ENCODE results near the gene SSBP4.

SSBP4 gene

GRCh38 chr19:18396471-18397241 is 22.5 kb upstream of the SSBP4 start:
- TF ChIP-seq CTCF (IDR thresholded peaks at IDR 0.05; ENCODE audit: insufficient read depth, low read length, poor library complexity, severe bottlenecking): no peak
- no peak for TF ChIP-seq EZH2phosphoT487 (conservative IDR thresholded peaks at IDR 0.05; ENCODE audit: low read length)
- Histone ChIP-seq H3K27me3 (ENCODE audit: low read length) (no peaks in the 10 kb centered on the region; the same call in 1 of the 2 replicates), H3F3A (ENCODE audit: insufficient read depth) (no peaks in the 10 kb centered on the region), H3K9me3 (ENCODE audit: insufficient read depth, low read length) (no peaks in the 10 kb centered on the region), H3K27ac (ENCODE audit: low read depth, low read length) (no peak overlapping the region), H3K36me3 (ENCODE audit: low read length) (no peaks in the 10 kb centered on the region), H3K4me3 (ENCODE audit: insufficient read depth, low read length, poor library complexity, severe bottlenecking) (no peak overlapping the region), H3K9ac (ENCODE audit: low read length) (no peak overlapping the region; the same call in 1 of the 2 replicates), H4K20me1 (ENCODE audit: low read depth, low read length) (no peaks in the 10 kb centered on the region), H3K79me2 (ENCODE audit: insufficient read depth, low read length) (no peaks in the 10 kb centered on the region), H3K4me2 (ENCODE audit: low read depth, low read length, poor library complexity, severe bottlenecking) (peak overlapping the region; percentile 22), H3K9me2 (replicated peaks; ENCODE audit: insufficient read depth, low read length) (no peaks in the 10 kb centered on the region), H2AFZ (ENCODE audit: low read depth, low read length, severe bottlenecking) (no peak overlapping the region)

GRCh38 chr19:18397242-18398202 is 21.7 kb upstream of the SSBP4 start, which contains the start of gene LRRC25:
Gene LRRC25 (minus strand): TSS chr19:18397622. CDS start chr19:18396963, 659 bp downstream.
- no peaks in the 10 kb centered on the region; the same call in 1 of the 2 replicates for H3K27me3 ChIP-seq (ENCODE audit: low read length)
- no peaks in the 10 kb centered on the region for H3K79me2 ChIP-seq (ENCODE audit: insufficient read depth, low read length)
- H3K27ac ChIP-seq (ENCODE audit: low read depth, low read length): no peak within 1 kb of the TSS
- no peak within 1 kb of the TSS for H2AFZ ChIP-seq (ENCODE audit: low read depth, low read length, severe bottlenecking)
- TF ChIP-seq EZH2phosphoT487 (conservative IDR thresholded peaks at IDR 0.05; ENCODE audit: low read length) (no peak), CTCF (IDR thresholded peaks at IDR 0.05; ENCODE audit: insufficient read depth, low read length, poor library complexity, severe bottlenecking) (no peak)
- no peaks in the 10 kb centered on the region for H3K36me3 ChIP-seq (ENCODE audit: low read length)
- peaks cover 3% of the 10 kb centered on the region for H3F3A ChIP-seq (ENCODE audit: insufficient read depth)
- no peaks in the 10 kb centered on the region for H4K20me1 ChIP-seq (ENCODE audit: low read depth, low read length)
- no peak within 1 kb of the TSS; the same call in 1 of the 2 replicates for H3K9ac ChIP-seq (ENCODE audit: low read length)
- no peaks in the 10 kb centered on the region for H3K9me2 ChIP-seq (replicated peaks; ENCODE audit: insufficient read depth, low read length)
- no peak within 1 kb of the TSS for H3K4me3 ChIP-seq (ENCODE audit: insufficient read depth, low read length, poor library complexity, severe bottlenecking)
- no peaks in the 10 kb centered on the region for H3K9me3 ChIP-seq (ENCODE audit: insufficient read depth, low read length)
- peak within 1 kb of the TSS; percentile 22 for H3K4me2 ChIP-seq (ENCODE audit: low read depth, low read length, poor library complexity, severe bottlenecking)

GRCh38 chr19:18399008-18399407 is 20.2 kb upstream of the SSBP4 start:
- Histone ChIP-seq H2AFZ (ENCODE audit: low read depth, low read length, severe bottlenecking) (no peak overlapping the region), H3K27ac (ENCODE audit: low read depth, low read length) (no peak overlapping the region), H3F3A (ENCODE audit: insufficient read depth) (peaks cover 8% of the 10 kb centered on the region), H3K4me3 (ENCODE audit: insufficient read depth, low read length, poor library complexity, severe bottlenecking) (no peak overlapping the region), H3K36me3 (ENCODE audit: low read length) (no peaks in the 10 kb centered on the region), H3K27me3 (ENCODE audit: low read length) (no peaks in the 10 kb centered on the region; the same call in 1 of the 2 replicates), H3K4me2 (ENCODE audit: low read depth, low read length, poor library complexity, severe bottlenecking) (no peak overlapping the region), H4K20me1 (ENCODE audit: low read depth, low read length) (no peaks in the 10 kb centered on the region), H3K9me3 (ENCODE audit: insufficient read depth, low read length) (no peaks in the 10 kb centered on the region), H3K9me2 (replicated peaks; ENCODE audit: insufficient read depth, low read length) (no peaks in the 10 kb centered on the region), H3K9ac (ENCODE audit: low read length) (no peak overlapping the region), H3K79me2 (ENCODE audit: insufficient read depth, low read length) (no peaks in the 10 kb centered on the region)
- TF ChIP-seq EZH2phosphoT487 (conservative IDR thresholded peaks at IDR 0.05; ENCODE audit: low read length) (no peak), CTCF (IDR thresholded peaks at IDR 0.05; ENCODE audit: insufficient read depth, low read length, poor library complexity, severe bottlenecking) (no peak)

Data from SU-DHL-6 (cell line).